GM23338 (cell line): ENCODE data around the gene MAPK9. TPM values are rescaled to one million over a fixed set of nuclear protein-coding genes. Genes with fewer than 3 reads are reported as not detected.
A peak's percentile ranks its signal among the peaks of the same experiment; 100 is the strongest.

Experiments used
- ATAC-seq: fragments of 200-7000 bp; cut with Tn5 transposase; 3 replicates; pipeline ENCODE4 v1.9.1; 2020
- DNase-seq: peaks from one replicate; pipeline ENCODE4 v3.0.0-alpha.2; 2015; ENCODE audit warnings: low spot score
- H2AFZ ChIP-seq: fragments of 200-600 bp; sonication (generic); 2 replicates; pipeline ENCODE4 v1.8.0; 2016; ENCODE audit warnings: antibody characterized with exemption, mild to moderate bottlenecking, moderate library complexity
- H3F3A ChIP-seq: fragments of 200-600 bp; sonication (generic); replicated peaks from 2 replicates; pipeline ENCODE4 v1.8.0; 2017; ENCODE audit warnings: antibody characterized with exemption, mixed run types, low read depth
- H3K27ac ChIP-seq: fragments of 200-600 bp; sonication (generic); 2 replicates; pipeline ENCODE4 v1.6.1; 2016; ENCODE audit warnings: low read depth
- H3K27me3 ChIP-seq: fragments of 200-600 bp; sonication (generic); 2 replicates; pipeline ENCODE4 v1.8.0; 2016; ENCODE audit warnings: mild to moderate bottlenecking, mixed run types, moderate library complexity; ENCODE audit not compliant: insufficient read depth
- H3K36me3 ChIP-seq: fragments of 200-600 bp; sonication (generic); 2 replicates; pipeline ENCODE4 v1.8.0; 2016; ENCODE audit warnings: mild to moderate bottlenecking; ENCODE audit not compliant: insufficient read depth
- H3K4me1 ChIP-seq: fragments of 200-600 bp; sonication (generic); 2 replicates; pipeline ENCODE4 v1.8.0; 2016; ENCODE audit warnings: mild to moderate bottlenecking, moderate library complexity; ENCODE audit not compliant: insufficient read depth
- H3K4me2 ChIP-seq: fragments of 200-600 bp; sonication (generic); 2 replicates; pipeline ENCODE4 v1.7.1; 2017; ENCODE audit warnings: mixed run types
- H3K4me3 ChIP-seq: fragments of 200-600 bp; sonication (generic); 2 replicates; pipeline ENCODE4 v1.6.1; 2016; ENCODE audit warnings: mixed run types
- H3K79me2 ChIP-seq: fragments of 200-600 bp; sonication (generic); replicated peaks from 2 replicates; pipeline ENCODE4 v1.8.0; 2017; ENCODE audit warnings: mild to moderate bottlenecking; ENCODE audit not compliant: insufficient read depth
- H3K9me2 ChIP-seq: fragments of 200-600 bp; sonication (generic); 2 replicates; pipeline ENCODE4 v1.8.0; 2017; ENCODE audit not compliant: insufficient read depth
- H4K20me1 ChIP-seq: fragments of 200-600 bp; sonication (generic); replicated peaks from 2 replicates; pipeline ENCODE4 v1.8.0; 2017; ENCODE audit warnings: mild to moderate bottlenecking; ENCODE audit not compliant: insufficient read depth
- H3K27ac Mint-ChIP-seq: 2 replicates; pipeline ENCODE4 v1.8.0; 2020; ENCODE audit warnings: inconsistent platforms, mild to moderate bottlenecking, moderate library complexity, mixed read lengths
- H3K27me3 Mint-ChIP-seq: 3 replicates; pipeline ENCODE4 v1.8.0; 2022; ENCODE audit warnings: low read depth, mild to moderate bottlenecking, moderate library complexity, mixed read lengths, inconsistent platforms; ENCODE audit not compliant: insufficient read depth, poor library complexity
- H3K36me3 Mint-ChIP-seq: 3 replicates; pipeline ENCODE4 v1.8.0; 2021; ENCODE audit warnings: low read depth, mild to moderate bottlenecking, inconsistent platforms, moderate library complexity, mixed read lengths
- H3K4me1 Mint-ChIP-seq: 3 replicates; pipeline ENCODE4 v1.8.0; 2020; ENCODE audit warnings: mild to moderate bottlenecking, inconsistent platforms, mixed read lengths
- H3K4me3 Mint-ChIP-seq: 3 replicates; pipeline ENCODE4 v1.8.0; 2021; ENCODE audit warnings: moderate library complexity, mild to moderate bottlenecking, inconsistent platforms, mixed read lengths
- H3K9me3 Mint-ChIP-seq: 3 replicates; pipeline ENCODE4 v1.8.0; 2020; ENCODE audit warnings: moderate library complexity, mild to moderate bottlenecking, inconsistent platforms, mixed read lengths
- CREB1 ChIP-seq: fragments of 250-450 bp; sonication (Bioruptor Pico); IDR thresholded peaks from 2 replicates; pipeline ENCODE4 v1.5.0; 2020; ENCODE audit warnings: low read depth, mild to moderate bottlenecking, moderate library complexity
- EZH2 ChIP-seq: fragments of 200-600 bp; sonication (generic); IDR thresholded peaks from one replicate; pipeline ENCODE4 v1.8.0; 2017; ENCODE audit warnings: antibody characterized with exemption, mild to moderate bottlenecking, low read depth; ENCODE audit not compliant: unreplicated experiment
- NANOG ChIP-seq: IDR thresholded peaks from 2 replicates; pipeline ENCODE4 v1.6.1; 2016; ENCODE audit warnings: antibody characterized with exemption, borderline replicate concordance
- POLR2AphosphoS5 ChIP-seq: IDR thresholded peaks from 2 replicates; pipeline ENCODE4 v1.6.1; 2016; ENCODE audit warnings: antibody characterized with exemption, low read depth
- ZNF114 ChIP-seq: fragments of 250-450 bp; sonication (Bioruptor Pico); IDR thresholded peaks from 2 replicates; pipeline ENCODE4 v1.5.0; 2020; ENCODE audit warnings: mild to moderate bottlenecking, moderate library complexity
- ZNF331 ChIP-seq: fragments of 250-450 bp; sonication (Bioruptor Pico); IDR thresholded peaks from 2 replicates; pipeline ENCODE4 v1.5.0; 2020; ENCODE audit warnings: low read depth, mild to moderate bottlenecking, moderate library complexity
- ZNF462 ChIP-seq: fragments of 250-450 bp; sonication (Bioruptor Pico); IDR thresholded peaks from 2 replicates; pipeline ENCODE4 v1.5.0; 2020; ENCODE audit warnings: mild to moderate bottlenecking, moderate library complexity
- polyA plus RNA-seq: library from polyadenylated mRNA; unstranded; fragments of >200 nt; fragmentation: Nextera tagmentation; extraction: Ambion mirVana; gene quantifications from 2 replicates; pipeline ENCODE4 v1.2.1, GENCODE V29; 2016
- total RNA-seq: library from RNA; depleted of rRNA; stranded (reverse); fragments of >200 nt; shearing (Covaris generic); gene quantifications from 2 replicates; pipeline ENCODE4 v1.2.3, GENCODE V29; 2014
- TF ChIP-seq, protein P1 (sequence below): IDR thresholded peaks from one replicate; pipeline ENCODE4 v1.6.1; 2018; ENCODE audit warnings: antibody characterized with exemption; ENCODE audit not compliant: unreplicated experiment
- TF ChIP-seq, protein P2 (sequence below), 2 experiments: fragments of 200-600 bp in 1 of 2; sonication (generic) in 1 of 2; conservative IDR thresholded peaks; 2 replicates each; pipeline versions ENCODE4 v1.5.1 to v1.6.1; 2016 to 2017; ENCODE audit warnings: antibody characterized with exemption in 2 of 2, low read depth in 2 of 2, mild to moderate bottlenecking in 2 of 2, moderate library complexity in 1 of 2

Gene MAPK9
- total and polyA plus RNA-seq, 2 experiments from 2014 or later: 16.8 to 37.0 TPM

- peak overlapping the region; percentile 70 for H3K4me2 ChIP-seq
- peak; percentile 42 for DNase-seq
- no peaks in the 10 kb centered on the region; the same call in 2 of the 3 replicates for H3K36me3 Mint-ChIP-seq
- H3K27ac Mint-ChIP-seq: no peak overlapping the region
- peak overlapping the region; percentile 55 for H3K4me3 ChIP-seq
- TF ChIP-seq EZH2 (no peak), POLR2AphosphoS5 (no peak), CREB1 (CRISPR knock-in tag) (no peak), ZNF114 (no peak), NANOG (no peak)
- TF ChIP-seq, protein P1, sequence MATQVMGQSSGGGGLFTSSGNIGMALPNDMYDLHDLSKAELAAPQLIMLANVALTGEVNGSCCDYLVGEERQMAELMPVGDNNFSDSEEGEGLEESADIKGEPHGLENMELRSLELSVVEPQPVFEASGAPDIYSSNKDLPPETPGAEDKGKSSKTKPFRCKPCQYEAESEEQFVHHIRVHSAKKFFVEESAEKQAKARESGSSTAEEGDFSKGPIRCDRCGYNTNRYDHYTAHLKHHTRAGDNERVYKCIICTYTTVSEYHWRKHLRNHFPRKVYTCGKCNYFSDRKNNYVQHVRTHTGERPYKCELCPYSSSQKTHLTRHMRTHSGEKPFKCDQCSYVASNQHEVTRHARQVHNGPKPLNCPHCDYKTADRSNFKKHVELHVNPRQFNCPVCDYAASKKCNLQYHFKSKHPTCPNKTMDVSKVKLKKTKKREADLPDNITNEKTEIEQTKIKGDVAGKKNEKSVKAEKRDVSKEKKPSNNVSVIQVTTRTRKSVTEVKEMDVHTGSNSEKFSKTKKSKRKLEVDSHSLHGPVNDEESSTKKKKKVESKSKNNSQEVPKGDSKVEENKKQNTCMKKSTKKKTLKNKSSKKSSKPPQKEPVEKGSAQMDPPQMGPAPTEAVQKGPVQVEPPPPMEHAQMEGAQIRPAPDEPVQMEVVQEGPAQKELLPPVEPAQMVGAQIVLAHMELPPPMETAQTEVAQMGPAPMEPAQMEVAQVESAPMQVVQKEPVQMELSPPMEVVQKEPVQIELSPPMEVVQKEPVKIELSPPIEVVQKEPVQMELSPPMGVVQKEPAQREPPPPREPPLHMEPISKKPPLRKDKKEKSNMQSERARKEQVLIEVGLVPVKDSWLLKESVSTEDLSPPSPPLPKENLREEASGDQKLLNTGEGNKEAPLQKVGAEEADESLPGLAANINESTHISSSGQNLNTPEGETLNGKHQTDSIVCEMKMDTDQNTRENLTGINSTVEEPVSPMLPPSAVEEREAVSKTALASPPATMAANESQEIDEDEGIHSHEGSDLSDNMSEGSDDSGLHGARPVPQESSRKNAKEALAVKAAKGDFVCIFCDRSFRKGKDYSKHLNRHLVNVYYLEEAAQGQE: no peak
- H3K79me2 ChIP-seq: no peaks in the 10 kb centered on the region
- H3F3A ChIP-seq: 0 out of 2 replicates have a peak, but pooled peaks cover 13% of the 10 kb centered on the region
- peaks cover 24% of the 10 kb centered on the region for H3K27me3 Mint-ChIP-seq
- no peaks in the 10 kb centered on the region for H3K4me1 ChIP-seq
- H3K4me3 Mint-ChIP-seq: peak overlapping the region; percentile 59
- ATAC-seq: peak; percentile 20
- H3K27me3 ChIP-seq: peaks cover 37% of the 10 kb centered on the region
- no peaks in the 10 kb centered on the region for H3K36me3 ChIP-seq
- no peak overlapping the region for H3K27ac ChIP-seq
- no peaks in the 10 kb centered on the region for H3K9me2 ChIP-seq
- H2AFZ ChIP-seq: peak overlapping the region; percentile 69
- no peaks in the 10 kb centered on the region for H3K9me3 Mint-ChIP-seq
- no peaks in the 10 kb centered on the region for H4K20me1 ChIP-seq
- H3K4me1 Mint-ChIP-seq: peaks cover 8% of the 10 kb centered on the region; the same call in 2 of the 3 replicates
Observed at GRCh38 chr5:180208038-180208434, 83.8 kb downstream of the MAPK9 start.

GRCh38 chr5:180207593-180207992, 84.3 kb downstream of the MAPK9 start:
- Histone ChIP-seq H2AFZ (peak overlapping the region; percentile 69), H3K27me3 (peaks cover 37% of the 10 kb centered on the region), H3K36me3 (no peaks in the 10 kb centered on the region), H3K27ac (no peak overlapping the region), H3F3A (0 out of 2 replicates have a peak, but pooled peaks cover 13% of the 10 kb centered on the region), H4K20me1 (no peaks in the 10 kb centered on the region), H3K79me2 (no peaks in the 10 kb centered on the region), H3K4me3 (peak overlapping the region; percentile 55), H3K4me2 (peak overlapping the region; percentile 70), H3K4me1 (no peaks in the 10 kb centered on the region), H3K9me2 (no peaks in the 10 kb centered on the region)
- peak overlapping the region; percentile 59; the same call in 2 of the 3 replicates for H3K4me3 Mint-ChIP-seq
- H3K4me1 Mint-ChIP-seq: peaks cover 8% of the 10 kb centered on the region; the same call in 2 of the 3 replicates
- ATAC-seq (peak; percentile 55), DNase-seq (peak; percentile 58)
- H3K36me3 Mint-ChIP-seq: no peaks in the 10 kb centered on the region; the same call in 2 of the 3 replicates
- H3K27me3 Mint-ChIP-seq: peaks cover 22% of the 10 kb centered on the region
- H3K27ac Mint-ChIP-seq: no peak overlapping the region
- H3K9me3 Mint-ChIP-seq: no peaks in the 10 kb centered on the region
- TF ChIP-seq, protein P2, sequence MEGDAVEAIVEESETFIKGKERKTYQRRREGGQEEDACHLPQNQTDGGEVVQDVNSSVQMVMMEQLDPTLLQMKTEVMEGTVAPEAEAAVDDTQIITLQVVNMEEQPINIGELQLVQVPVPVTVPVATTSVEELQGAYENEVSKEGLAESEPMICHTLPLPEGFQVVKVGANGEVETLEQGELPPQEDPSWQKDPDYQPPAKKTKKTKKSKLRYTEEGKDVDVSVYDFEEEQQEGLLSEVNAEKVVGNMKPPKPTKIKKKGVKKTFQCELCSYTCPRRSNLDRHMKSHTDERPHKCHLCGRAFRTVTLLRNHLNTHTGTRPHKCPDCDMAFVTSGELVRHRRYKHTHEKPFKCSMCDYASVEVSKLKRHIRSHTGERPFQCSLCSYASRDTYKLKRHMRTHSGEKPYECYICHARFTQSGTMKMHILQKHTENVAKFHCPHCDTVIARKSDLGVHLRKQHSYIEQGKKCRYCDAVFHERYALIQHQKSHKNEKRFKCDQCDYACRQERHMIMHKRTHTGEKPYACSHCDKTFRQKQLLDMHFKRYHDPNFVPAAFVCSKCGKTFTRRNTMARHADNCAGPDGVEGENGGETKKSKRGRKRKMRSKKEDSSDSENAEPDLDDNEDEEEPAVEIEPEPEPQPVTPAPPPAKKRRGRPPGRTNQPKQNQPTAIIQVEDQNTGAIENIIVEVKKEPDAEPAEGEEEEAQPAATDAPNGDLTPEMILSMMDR (conservative IDR thresholded peaks at IDR 0.05; ENCODE audit: low read depth in 2 of 2): no peak
- TF ChIP-seq EZH2 (no peak), ZNF331 (no peak), ZNF462 (no peak), NANOG (no peak)
